HEK293T (cell line): ENCODE data around the gene JMJD8.

Source experiments
- CTCF ChIA-PET: fragments of 350-600 bp; formaldehyde crosslinking; extraction: SDS; loops from one replicate; lab custom pipeline; 2021; ENCODE audit warnings: antibody characterized with exemption, inconsistent platforms; lab: Yijun Ruan, JAX
- POLR2A ChIA-PET: fragments of 350-600 bp; formaldehyde crosslinking; extraction: SDS; loops from one replicate; lab custom pipeline; 2020; ENCODE audit warnings: antibody characterized with exemption, inconsistent platforms; lab: Yijun Ruan, JAX
- DNase-seq: peaks from one replicate; pipeline ENCODE4 v3.0.0; 2012; ENCODE audit warnings: mixed read lengths; ENCODE audit errors: extremely low spot score
- ARNT ChIP-seq: fragments of 450-650 bp; IDR thresholded peaks from 2 replicates; pipeline ENCODE4 v1.6.1; 2017; ENCODE audit warnings: mild to moderate bottlenecking
- BHLHE40 ChIP-seq: fragments of 450-650 bp; IDR thresholded peaks from 2 replicates; pipeline ENCODE4 v1.6.1; 2016; ENCODE audit warnings: mild to moderate bottlenecking, moderate library complexity, borderline replicate concordance
- CTBP1 ChIP-seq: fragments of 450-650 bp; IDR thresholded peaks from 2 replicates; pipeline ENCODE4 v1.6.1; 2016; ENCODE audit warnings: borderline replicate concordance
- ELF4 ChIP-seq: fragments of 450-650 bp; IDR thresholded peaks from 2 replicates; pipeline ENCODE4 v1.6.1; 2017; ENCODE audit warnings: antibody characterized with exemption
- FOXA1 ChIP-seq: fragments of 450-650 bp; IDR thresholded peaks from 2 replicates; pipeline ENCODE4 v1.6.1; 2016; ENCODE audit warnings: mild to moderate bottlenecking
- FOXK2 ChIP-seq: fragments of 450-650 bp; IDR thresholded peaks from 2 replicates; pipeline ENCODE4 v1.6.1; 2016; ENCODE audit warnings: mild to moderate bottlenecking
- FOXM1 ChIP-seq: fragments of 450-650 bp; IDR thresholded peaks from 2 replicates; pipeline ENCODE4 v1.6.1; 2017; ENCODE audit warnings: mild to moderate bottlenecking, borderline replicate concordance
- HDGF ChIP-seq: fragments of 450-650 bp; IDR thresholded peaks from 2 replicates; pipeline ENCODE4 v1.6.1; 2017; ENCODE audit warnings: antibody characterized with exemption, borderline replicate concordance
- L3MBTL2 ChIP-seq: fragments of 450-650 bp; conservative IDR thresholded peaks from 2 replicates; pipeline ENCODE4 v1.6.1; 2016; ENCODE audit warnings: mild to moderate bottlenecking
- LEF1 ChIP-seq: fragments of 450-650 bp; IDR thresholded peaks from 2 replicates; pipeline ENCODE4 v1.6.1; 2017; ENCODE audit warnings: mild to moderate bottlenecking, borderline replicate concordance
- NFRKB ChIP-seq: fragments of 450-650 bp; IDR thresholded peaks from 2 replicates; pipeline ENCODE4 v1.6.1; 2016; ENCODE audit warnings: mild to moderate bottlenecking, moderate library complexity
- SP1 ChIP-seq: fragments of 450-650 bp; IDR thresholded peaks from 2 replicates; pipeline ENCODE4 v1.6.1; 2017
- SUZ12 ChIP-seq: fragments of 450-650 bp; IDR thresholded peaks from 2 replicates; pipeline ENCODE4 v1.6.1; 2016; ENCODE audit warnings: mild to moderate bottlenecking
- TARDBP ChIP-seq: fragments of 450-650 bp; IDR thresholded peaks from 2 replicates; pipeline ENCODE4 v1.6.1; 2016
- ZNF384 ChIP-seq: fragments of 450-650 bp; IDR thresholded peaks from 2 replicates; pipeline ENCODE4 v1.6.1; 2016
- TF ChIP-seq, protein P1 (sequence below): fragments of 450-650 bp; IDR thresholded peaks from 2 replicates; pipeline ENCODE4 v1.6.1; 2016

Gene JMJD8

DNA sequence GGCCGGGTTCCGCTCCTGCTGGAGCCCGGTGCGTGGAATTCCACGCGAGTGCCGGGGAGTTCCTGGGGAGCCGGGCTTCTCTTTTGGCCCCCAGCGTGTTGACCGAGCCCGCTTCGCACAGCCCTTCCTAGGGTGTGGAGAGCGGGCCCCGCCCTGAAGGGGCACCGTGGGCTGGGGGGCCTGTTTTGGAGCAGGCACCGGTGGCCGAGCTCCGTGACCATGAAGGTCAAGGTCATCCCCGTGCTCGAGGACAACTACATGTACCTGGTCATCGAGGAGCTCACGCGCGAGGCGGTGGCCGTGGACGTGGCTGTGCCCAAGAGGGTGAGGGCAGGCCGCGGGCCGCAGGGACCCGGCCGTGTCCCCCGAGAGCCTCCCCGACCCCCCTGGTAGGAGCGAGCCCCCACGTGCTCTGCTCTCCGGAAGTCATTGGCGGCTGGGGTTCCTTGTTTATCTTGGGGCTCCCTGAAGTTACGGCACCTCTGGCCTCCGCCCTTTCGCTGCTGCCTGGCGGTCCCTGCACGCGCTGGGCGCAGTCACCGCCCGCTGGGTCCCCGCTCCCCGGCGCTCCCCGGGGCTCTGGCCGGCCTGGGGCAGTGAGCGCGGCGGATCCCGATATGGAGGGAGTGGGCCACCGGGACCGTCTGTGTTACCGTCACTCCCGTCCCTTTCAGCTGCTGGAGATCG lies 43.3 kb upstream of the JMJD8 start:
- POLR2A ChIA-PET, result interaction anchor here (1.4 to 5.0 kb wide), 5 partner anchors 7 to 17 kb away, joined by 3 to 47 read pairs (median 12); partner anchors contain the start of genes ANTKMT, CIAO3 and METRN
- no peak for DNase-seq

DNA sequence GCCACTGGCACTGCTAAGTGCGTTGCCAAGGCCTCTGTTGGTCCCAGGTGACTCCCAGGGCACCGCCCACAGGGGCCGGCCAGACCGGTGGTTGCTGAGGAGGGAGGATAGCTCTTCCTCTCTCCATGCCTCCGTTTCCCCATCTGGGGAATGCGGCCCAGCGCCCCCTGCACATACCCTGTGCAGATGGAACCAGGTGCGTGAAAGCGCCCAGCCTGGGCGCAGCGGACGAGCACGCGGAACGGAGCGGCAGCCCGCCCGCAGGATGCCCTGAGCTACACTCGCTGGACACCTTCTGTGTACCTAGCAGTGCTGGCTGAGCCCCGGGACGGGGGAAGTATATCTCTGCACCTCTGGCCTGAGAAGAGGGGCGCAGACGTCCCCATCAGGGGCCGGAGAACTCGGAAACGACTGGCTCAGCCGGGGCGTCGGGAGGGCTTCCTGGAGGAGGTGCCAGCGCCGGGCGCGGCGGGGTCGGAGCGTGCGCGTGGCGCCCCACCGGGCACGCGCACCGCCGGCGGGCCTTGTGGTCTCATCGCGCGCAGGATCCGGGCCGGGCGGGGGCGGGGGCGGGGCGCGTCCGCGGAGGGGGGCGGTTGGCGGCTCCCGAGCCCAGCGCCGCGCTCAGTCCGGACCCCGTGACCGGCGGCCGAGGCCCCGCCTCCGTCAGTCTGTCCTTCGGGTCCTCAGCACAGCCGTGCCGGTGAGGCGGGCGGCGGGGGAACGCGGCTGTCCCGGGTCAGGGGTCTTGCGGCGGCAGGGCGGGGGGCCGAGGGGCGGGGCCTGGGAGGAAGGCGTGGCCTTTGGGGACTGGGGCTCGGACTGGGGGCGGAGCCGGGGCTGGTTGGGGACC lies 42.5 kb upstream of the JMJD8 start, which contains the start of the genes CCDC78 and HAGHL:
TSS of gene CCDC78 (minus strand) at position 6 of the 853 bp plus-strand sequence. CDS start 76 bp downstream, outside the sequence.
TSS of gene HAGHL (plus strand) at position 669 of the 853 bp plus-strand sequence. CDS start 404 bp downstream, outside the sequence.
- TF ChIP-seq SP1, result no peak
- no peak for TF ChIP-seq TARDBP
- TF ChIP-seq HDGF, result no peak
- TF ChIP-seq FOXA1, result no peak
- TF ChIP-seq NFRKB, result no peak
- no peak for TF ChIP-seq L3MBTL2
- no peak for TF ChIP-seq FOXK2
- TF ChIP-seq SUZ12, result no peak
- no peak for TF ChIP-seq FOXM1
- no peak for TF ChIP-seq ARNT
- TF ChIP-seq, protein P1, sequence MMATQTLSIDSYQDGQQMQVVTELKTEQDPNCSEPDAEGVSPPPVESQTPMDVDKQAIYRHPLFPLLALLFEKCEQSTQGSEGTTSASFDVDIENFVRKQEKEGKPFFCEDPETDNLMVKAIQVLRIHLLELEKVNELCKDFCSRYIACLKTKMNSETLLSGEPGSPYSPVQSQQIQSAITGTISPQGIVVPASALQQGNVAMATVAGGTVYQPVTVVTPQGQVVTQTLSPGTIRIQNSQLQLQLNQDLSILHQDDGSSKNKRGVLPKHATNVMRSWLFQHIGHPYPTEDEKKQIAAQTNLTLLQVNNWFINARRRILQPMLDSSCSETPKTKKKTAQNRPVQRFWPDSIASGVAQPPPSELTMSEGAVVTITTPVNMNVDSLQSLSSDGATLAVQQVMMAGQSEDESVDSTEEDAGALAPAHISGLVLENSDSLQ, result no peak
- no peak for TF ChIP-seq BHLHE40
- TF ChIP-seq CTBP1, result no peak
- no peak for TF ChIP-seq ELF4
- CTCF ChIA-PET, result interaction anchor here (1.6 kb wide), 1 partner anchor 17 kb away, joined by 6 read pairs; no protein-coding TSS in a partner anchor
- POLR2A ChIA-PET, result interaction anchor here (1.3 to 5.0 kb wide), 4 partner anchors 11 to 58 kb away, joined by 4 to 27 read pairs (median 9); partner anchors contain the start of genes CIAO3 and METRN
- peak; percentile 66 for DNase-seq

More for the DNA sequence above, 43.3 kb upstream of the JMJD8 start:
- CTCF ChIA-PET, result interaction anchor here (1.0 kb wide), 1 partner anchor 8 kb away, joined by 4 read pairs; no protein-coding TSS in a partner anchor
- TF ChIP-seq TARDBP, result peak; percentile 80
- no peak for TF ChIP-seq L3MBTL2

DNA sequence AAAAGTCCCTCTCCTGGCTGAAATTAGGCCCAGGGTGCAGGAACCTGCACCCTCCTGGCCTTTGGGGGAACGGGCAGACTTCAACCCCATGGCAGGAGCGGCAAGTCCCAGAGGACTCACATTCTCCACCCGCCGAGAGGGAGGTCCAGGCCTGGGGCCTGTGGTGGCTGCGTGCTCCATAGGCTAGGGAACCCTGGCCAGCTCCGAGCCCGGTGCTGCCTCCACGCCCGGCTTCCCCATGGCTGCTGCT lies 42.0 kb upstream of the JMJD8 start:
- CTCF ChIA-PET, result interaction anchor here (1.6 kb wide), 1 partner anchor 16 kb away, joined by 6 read pairs; no protein-coding TSS in a partner anchor
- no peak for DNase-seq
- POLR2A ChIA-PET, result interaction anchor here (1.2 to 5.0 kb wide), 5 partner anchors 8 to 58 kb away, joined by 3 to 27 read pairs (median 5); partner anchors contain the start of genes CIAO3 and METRN

DNA sequence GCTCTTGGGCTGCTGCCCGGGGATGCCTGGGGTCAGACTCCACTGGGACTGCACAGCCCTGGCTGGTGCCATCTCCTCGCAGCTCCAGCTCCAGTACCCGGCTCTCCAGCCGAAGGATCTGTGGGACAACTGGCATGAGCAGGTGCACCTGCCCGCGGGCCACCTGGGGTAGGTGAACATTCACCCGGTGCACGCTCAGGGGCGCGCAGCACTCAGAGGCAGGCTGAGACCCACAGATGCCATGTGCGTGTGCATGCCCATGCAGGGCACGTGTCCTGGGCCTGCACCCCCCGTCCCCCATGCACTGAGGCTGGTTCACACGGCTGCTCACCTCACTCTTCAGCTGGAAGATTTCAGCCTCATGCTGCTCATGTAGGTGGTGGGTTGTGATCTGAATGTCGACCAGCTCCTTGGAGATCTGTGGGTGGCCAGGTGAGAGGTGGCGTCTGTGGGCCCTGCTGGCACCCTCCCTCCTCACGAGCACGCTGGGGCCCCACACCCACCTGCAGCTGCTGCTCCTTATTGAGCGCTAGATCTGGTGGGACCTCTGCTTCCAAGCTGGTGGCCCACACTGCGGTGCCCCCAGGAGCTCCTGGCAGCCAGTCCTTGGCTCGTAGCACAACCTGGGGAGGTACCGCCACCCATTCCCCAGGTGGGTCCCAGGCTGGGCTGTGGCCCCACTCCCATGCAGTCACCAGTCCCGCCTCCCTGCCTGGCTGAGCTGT lies 41.5 kb upstream of the JMJD8 start:
- no peak for DNase-seq
- TF ChIP-seq L3MBTL2 (no peak), FOXM1 (no peak), TARDBP (no peak), SP1 (no peak), ARNT (no peak), FOXK2 (no peak), BHLHE40 (no peak), FOXA1 (no peak), LEF1 (no peak), ZNF384 (no peak), SUZ12 (no peak), NFRKB (no peak)
- TF ChIP-seq, protein P1, result no peak
- ChIA-PET POLR2A (interaction anchor here (0.6 to 5.0 kb wide), 8 partner anchors 9 to 63 kb away, joined by 3 to 27 read pairs (median 5); partner anchors contain the start of genes CHTF18, CIAO3, METRN and RPUSD1), CTCF (interaction anchor here (1.6 kb wide), 1 partner anchor 16 kb away, joined by 6 read pairs; no protein-coding TSS in a partner anchor)

More for the DNA sequence above, 42.0 kb upstream of the JMJD8 start:
- TF ChIP-seq ELF4, result no peak
- no peak for TF ChIP-seq ARNT
- TF ChIP-seq ZNF384, result no peak
- TF ChIP-seq HDGF, result no peak
- TF ChIP-seq L3MBTL2, result no peak
- no peak for TF ChIP-seq FOXM1
- no peak for TF ChIP-seq BHLHE40
- TF ChIP-seq CTBP1, result no peak
- no peak for TF ChIP-seq FOXA1

DNA sequence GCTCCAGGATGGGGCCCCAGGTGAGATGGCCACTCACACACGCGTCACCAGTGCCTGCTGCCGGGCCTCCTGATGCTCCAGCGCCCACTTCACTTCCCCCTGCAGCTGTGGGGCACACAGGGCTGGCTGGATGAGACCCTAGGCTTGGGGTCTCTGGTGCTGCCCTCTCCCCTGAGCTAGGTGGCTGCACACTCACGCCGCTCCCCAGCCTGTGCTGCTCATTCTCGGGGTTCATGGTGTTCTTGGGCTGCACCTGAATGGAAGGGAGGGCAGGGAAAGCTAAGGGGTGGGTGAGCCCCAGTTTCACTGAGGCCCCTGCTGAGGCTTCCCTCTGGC lies 40.9 kb upstream of the JMJD8 start:
- no peak for DNase-seq
- ChIA-PET CTCF (interaction anchor here (1.1 to 1.6 kb wide), 2 partner anchors 15 to 16 kb away, joined by 4 to 6 read pairs; partner anchors contain the start of gene CIAO3), POLR2A (interaction anchor here (0.6 to 5.0 kb wide), 6 partner anchors 9 to 63 kb away, joined by 3 to 27 read pairs (median 5); partner anchors contain the start of genes CHTF18, CIAO3, METRN and RPUSD1)
- TF ChIP-seq SUZ12 (no peak), ZNF384 (no peak), CTBP1 (no peak), FOXK2 (no peak), BHLHE40 (no peak), LEF1 (no peak), NFRKB (no peak), L3MBTL2 (no peak), TARDBP (no peak), HDGF (no peak), FOXA1 (no peak), ELF4 (no peak), SP1 (no peak), ARNT (no peak), FOXM1 (no peak)
- TF ChIP-seq, protein P1, result no peak
